Kidney tubule cell (primary cell): ENCODE results near the gene RPP25L.
"Not testable (repeated sequence)": the region's sequence is repeated elsewhere in the genome, so short reads cannot be mapped to it uniquely, and the experiment has no call there.

Source experiments
- DNase-seq: peaks from one replicate; pipeline ENCODE4 v3.0.0-alpha.2; 2018; ENCODE audit warnings: low spot score

The RPP25L gene, protein sequence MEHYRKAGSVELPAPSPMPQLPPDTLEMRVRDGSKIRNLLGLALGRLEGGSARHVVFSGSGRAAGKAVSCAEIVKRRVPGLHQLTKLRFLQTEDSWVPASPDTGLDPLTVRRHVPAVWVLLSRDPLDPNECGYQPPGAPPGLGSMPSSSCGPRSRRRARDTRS

DNA sequence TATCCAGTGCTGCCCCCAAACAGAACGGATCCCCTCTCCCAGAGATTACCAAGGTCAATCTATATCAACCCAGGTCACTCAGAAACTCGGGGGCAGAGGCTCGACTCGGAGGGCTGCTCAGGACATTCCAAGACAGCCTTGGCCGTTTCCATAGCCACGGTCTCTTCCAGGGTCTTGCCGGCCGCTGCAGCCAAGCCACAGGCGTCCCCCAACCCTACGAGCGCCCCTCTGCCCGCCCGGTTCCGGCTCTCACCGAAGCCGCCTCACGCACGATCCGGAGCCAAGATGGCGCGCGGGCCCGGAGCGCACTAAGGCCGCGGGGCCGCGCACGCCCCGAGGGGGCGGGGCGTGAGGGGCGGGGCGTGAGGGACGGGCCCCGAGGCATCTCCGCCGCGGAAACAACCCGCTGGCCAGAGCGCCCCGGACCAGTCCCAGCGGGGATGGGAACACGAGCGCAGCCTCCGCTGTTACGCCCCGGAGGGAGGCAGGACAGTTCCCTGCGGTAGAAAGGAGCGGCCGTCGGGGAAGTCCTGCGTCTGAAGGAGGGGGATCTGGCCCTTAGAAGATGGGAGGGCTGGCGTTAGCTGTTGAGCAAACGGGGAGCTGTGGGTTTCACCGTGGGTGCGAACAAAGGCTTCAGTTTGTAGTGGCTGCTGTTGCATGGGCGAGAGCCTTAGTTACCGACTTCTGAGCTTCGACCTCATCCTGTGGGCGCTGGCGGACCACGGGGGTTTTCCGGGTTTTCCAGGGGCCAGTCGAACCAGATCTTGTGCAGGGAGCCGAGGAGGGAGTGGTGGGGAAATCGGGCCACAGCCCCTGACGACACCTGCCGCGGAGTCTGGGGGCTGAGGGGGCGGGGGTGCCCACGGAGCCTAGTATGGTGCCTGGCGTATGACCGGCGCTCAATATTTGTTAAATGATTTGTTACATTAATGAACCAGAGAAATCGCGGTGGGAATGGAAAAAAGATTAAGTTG lies at the start of gene RPP25L:
TSS of gene RPP25L (minus strand) at position 287 of the 977 bp plus-strand sequence. CDS start 801 bp downstream, outside the sequence.
- DNase-seq, result peak; percentile 86

DNA sequence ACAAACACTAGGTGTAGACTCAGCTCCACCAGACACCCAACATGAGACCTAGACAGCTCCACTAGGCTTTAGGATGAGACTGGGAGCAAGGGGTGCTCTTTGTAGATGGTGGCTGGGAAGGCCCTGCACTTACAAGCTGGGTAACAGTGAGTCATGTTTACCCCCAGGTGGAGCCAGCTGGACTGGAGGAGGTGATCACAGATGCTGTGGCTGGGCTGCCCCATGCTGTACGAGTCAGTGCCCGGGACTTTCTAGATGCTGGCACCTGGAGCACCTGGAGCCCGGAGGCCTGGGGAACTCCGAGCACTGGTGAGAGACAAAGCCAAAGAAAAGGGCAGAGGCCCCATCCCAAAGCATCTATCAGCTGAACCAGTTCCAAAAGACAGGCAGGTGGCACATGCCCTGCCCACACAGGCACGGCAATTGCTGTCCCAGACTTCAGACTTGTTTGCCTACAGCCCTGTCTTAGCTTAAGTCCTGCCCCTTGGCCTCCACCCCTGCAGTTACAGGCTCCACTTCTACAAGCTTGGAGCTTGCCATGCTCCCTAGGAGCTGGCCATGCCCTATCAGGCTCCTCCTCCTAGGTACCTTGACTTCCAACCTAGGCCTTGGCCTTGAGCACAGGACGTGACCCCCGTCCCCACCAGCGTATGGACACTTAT lies 47.8 kb upstream of the RPP25L start:
- DNase-seq, result peak; percentile 86

DNA sequence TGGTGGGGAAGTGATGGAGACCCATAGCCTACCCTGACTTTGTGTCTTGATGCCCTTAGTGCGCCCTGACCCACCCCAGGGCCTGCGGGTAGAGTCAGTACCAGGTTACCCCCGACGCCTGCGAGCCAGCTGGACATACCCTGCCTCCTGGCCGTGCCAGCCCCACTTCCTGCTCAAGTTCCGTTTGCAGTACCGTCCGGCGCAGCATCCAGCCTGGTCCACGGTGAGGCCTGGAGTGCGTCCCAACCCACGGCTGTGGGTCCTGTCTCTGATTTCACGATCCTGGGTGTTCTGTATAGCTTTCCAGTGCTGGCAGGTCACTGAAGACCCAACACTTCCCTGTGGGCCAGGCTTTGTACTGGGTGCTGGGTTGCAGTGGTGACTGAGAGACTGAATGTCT lies 46.6 kb upstream of the RPP25L start:
- DNase-seq, result no peak

DNA sequence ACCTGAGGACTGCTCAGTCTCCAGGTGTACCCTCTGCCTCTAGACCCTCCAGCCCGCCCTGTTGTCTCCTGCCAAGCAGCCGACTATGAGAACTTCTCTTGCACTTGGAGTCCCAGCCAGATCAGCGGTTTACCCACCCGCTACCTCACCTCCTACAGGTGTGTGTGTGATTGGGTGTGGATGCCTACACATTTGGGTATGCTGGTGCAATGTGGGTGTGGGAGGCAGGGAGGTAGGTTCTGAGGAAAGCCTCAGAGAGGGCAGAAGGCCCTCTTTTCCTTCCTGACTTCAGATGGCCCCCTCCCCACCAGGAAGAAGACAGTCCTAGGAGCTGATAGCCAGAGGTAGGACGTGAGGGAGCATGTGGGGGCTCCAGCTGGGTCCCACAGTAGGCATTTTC lies 45.1 kb upstream of the RPP25L start:
- DNase-seq, result no peak

DNA sequence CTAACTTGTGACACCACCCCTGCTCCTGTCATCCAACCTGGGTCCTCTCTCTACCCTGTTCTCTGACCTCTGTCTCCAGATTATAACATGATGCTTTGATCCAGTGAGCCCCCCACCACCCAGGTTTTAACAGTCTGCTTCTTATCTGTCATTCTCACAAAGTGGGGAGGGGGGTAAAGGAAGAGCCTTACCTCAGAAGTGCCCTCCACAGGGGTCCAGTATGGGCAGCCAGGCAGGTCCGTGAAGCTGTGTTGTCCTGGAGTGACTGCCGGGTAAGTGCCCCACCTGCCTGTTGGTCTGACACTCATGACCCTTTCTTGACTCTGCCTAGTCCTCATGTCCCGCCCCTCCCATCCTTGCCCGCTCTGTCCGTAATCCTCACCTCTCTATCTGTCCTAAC lies 43.5 kb upstream of the RPP25L start:
- no peak for DNase-seq

DNA sequence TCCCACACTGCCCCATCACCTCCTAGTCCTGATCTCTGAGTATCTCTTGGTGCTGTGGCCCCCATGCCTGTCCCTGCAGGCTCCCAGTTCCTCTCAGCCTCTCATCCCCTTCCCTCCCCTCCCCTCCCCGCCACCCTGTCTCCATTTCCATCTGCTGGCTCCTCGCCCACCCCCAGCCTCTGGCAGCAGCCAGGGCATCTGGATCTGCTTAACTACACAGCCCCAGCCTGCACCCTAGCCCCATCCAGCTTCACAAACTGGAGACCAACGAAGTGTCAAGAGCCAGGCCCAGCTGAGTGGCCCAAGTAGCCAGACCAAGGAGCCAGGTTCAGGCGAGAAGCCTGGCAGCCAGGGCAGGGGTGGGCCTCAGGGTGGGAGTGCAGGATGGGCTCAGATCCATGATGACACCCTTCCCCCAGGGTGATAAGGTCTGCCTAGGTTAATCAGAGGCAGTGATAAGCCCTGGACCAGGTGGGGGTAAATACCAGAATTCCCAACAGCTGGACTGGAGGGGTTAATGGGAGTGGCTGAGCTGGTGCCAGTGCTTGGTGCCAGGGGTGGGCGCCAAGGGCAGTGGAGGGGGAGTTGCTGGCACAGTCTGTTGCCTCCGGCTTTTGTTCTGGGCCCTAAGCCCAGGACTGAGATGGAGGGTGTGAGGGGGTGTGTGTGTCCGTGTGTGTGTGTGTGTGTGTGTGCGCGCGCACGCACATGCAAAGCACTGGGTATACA lies 42.6 kb upstream of the RPP25L start:
- DNase-seq, result no peak

DNA sequence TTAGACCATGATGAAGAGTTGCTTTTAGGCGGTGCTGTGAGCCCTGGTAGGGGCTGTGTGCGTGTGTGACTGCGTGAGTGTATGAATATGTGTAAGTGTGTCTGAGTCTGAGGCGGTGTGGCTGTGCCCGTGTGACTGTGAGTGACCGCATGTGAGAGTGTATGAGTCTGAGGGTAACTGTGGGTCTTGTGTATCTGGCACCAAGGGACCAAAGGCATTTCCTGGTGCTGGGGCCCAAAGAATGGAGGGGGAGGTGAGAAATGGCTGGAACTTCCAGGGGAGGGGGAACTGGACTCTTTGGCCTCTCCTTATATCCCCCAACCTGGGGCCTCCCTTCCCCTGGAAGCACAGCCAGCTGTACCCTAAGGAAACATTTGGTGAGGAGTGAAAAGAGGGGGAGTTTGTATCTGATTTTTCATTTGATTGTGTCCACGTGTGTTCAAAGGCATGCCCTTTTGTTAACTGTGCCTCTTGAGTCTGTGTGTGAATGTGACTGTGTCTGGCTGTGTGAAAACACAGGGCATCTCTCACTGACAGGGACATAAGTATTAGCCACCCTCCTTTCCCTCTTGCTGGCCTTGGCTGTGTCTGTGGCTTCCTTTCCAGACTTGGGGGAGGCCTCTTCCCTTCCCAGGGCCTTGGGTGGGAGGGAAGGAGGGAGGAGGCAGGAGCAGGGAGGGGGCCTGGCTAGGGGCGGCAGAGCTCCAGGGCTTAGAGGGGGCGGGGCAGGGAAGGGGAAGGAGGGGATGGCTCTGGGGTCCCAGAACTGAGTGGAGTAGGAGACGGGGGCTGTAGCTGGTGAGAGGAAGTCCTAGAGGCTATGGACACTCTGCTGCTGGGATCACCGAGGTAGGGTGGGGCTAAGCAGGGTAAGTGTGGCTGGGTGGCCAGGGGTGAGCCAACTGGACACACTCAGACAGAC lies 41.5 kb upstream of the RPP25L start:
- no peak for DNase-seq

DNA sequence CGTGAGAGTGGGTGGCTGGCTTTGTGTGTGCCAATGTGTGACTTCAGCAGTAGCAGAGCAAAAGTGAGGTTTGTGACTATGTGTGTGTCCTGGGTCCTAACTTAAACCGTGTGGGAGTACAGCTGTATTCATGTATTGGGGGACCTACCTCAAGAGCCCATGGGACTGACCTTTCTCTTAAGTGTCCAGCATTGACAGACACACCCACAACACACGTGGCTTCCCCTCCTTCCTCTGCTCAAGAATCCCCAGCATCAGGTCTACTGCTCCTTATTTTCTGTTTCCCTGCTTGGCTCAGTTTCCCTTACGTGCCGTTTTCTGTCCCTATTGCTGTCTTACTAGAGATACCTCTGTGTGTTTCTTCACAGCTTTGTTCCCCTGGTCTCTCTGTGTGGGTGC lies 40.7 kb upstream of the RPP25L start:
- no peak for DNase-seq

DNA sequence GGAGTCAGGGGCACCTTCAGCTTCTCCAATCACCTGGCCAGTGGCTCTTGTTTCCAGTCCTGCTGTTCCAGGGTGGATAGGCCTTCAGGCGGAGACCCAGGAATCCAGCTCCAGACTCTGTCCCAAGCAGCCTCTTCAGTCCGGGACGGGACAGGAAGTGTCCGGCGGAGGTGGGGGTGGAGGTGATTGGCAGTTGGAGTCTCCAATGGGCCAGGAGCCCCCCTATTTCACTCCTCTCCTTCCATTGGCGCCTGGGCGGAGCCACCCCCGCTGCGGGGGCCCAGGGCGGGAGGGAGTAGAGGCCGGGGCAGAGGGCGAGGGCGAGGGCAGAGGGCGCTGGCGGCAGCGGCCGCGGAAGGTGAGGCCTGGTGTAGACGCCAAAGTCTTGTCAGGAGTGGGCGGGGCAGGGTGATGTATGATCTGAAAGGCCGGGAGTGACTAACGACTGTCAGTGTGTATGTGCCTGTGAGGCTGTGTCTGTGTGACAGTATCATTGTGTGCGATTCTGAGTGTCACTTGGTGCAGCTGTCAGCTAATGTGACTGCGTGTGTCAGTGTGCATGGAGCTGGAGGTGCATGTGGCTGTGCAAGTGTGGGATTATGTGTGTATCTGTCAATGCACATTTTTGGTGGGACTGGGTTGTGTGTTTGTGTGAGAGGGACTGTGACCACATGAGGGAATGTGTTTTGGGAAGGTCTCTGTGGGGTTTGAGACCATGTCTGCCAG lies 40.1 kb upstream of the RPP25L start, which contains the start of gene IL11RA:
TSS of gene IL11RA (plus strand) at position 310 of the 726 bp plus-strand sequence. CDS start 3,033 bp downstream, outside the sequence.
- DNase-seq, result peak; percentile 89

DNA sequence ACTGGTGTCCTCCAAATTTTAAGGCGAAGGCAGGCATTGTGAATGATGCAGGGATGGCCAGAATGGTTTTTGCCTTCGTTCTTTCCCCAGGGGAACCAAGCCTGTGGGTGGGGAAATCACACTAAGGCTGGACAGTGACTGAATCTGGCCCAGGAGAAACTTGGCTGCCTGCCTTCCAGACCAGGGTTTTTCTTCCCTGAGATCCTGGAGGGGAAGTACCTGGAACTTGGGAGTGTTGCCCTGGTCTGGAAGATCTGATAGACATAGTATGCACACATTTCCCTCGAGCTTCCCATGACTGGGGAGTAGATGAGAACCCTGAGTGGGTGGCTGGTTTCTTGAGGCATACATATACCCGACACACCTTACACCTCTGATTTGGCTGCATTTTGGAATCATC lies 39.4 kb upstream of the RPP25L start:
- DNase-seq, result peak; percentile 53

DNA sequence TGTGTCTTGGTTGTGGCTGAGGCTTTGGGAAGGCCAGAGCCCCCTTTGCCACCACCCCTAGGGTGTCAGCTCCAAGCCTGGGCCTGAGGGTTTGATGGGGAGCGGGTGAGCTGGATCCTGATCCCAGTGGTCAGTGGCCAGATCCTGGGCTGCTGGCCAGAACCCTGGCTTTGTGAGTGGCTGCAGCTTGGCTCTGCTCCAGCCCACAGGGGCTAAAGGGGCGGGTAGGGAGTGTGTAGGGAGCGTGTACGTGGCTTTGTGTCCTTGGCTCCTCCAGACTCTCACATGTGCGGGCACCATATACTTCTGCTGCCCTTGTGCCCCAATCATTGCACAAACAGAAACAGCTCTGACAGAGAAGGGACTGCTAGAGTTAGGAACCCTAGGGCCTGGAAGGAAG lies 38.9 kb upstream of the RPP25L start:
- no peak for DNase-seq

DNA sequence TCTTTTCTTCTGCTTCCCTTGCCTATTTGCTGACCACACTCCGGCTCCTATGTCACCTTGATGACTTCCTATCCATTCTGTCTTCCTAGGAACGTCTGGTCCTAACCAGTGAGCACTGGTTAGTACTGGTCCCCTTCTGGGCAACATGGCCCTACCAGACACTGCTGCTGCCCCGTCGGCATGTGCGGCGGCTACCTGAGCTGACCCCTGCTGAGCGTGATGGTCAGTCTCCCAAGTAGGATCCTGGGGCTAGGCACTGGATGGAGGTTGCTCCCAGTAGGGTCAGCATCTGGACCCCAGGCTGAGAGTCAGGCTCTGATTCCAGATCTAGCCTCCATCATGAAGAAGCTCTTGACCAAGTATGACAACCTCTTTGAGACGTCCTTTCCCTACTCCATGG lies 36.8 kb upstream of the RPP25L start:
- no peak for DNase-seq

DNA sequence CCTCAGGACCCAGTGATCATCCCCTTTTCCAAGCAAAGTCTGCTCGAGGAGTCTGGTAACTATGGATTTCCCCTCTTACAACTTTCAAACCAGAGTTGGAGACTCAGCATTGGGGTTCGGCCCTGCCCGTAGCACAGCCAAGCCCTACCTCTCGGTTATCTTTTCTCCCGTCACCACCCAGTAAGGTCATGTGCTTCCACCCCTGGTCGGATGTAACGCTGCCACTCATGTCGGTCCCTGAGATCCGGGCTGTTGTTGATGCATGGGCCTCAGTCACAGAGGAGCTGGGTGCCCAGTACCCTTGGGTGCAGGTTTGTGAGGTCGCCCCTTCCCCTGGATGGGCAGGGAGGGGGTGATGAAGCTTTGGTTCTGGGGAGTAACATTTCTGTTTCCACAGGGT lies 35.8 kb upstream of the RPP25L start:
- no peak for DNase-seq

DNA sequence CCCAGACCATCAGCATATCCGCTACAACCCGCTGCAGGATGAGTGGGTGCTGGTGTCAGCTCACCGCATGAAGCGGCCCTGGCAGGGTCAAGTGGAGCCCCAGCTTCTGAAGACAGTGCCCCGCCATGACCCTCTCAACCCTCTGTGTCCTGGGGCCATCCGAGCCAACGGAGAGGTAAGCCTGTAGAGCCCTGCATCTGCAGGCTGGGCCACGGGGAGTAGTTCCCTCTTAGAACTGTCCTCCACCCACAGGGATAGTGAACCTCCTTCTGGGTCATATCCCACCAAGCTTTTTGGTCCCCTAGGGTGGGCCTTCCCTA lies 35.1 kb upstream of the RPP25L start:
- no peak for DNase-seq

DNA sequence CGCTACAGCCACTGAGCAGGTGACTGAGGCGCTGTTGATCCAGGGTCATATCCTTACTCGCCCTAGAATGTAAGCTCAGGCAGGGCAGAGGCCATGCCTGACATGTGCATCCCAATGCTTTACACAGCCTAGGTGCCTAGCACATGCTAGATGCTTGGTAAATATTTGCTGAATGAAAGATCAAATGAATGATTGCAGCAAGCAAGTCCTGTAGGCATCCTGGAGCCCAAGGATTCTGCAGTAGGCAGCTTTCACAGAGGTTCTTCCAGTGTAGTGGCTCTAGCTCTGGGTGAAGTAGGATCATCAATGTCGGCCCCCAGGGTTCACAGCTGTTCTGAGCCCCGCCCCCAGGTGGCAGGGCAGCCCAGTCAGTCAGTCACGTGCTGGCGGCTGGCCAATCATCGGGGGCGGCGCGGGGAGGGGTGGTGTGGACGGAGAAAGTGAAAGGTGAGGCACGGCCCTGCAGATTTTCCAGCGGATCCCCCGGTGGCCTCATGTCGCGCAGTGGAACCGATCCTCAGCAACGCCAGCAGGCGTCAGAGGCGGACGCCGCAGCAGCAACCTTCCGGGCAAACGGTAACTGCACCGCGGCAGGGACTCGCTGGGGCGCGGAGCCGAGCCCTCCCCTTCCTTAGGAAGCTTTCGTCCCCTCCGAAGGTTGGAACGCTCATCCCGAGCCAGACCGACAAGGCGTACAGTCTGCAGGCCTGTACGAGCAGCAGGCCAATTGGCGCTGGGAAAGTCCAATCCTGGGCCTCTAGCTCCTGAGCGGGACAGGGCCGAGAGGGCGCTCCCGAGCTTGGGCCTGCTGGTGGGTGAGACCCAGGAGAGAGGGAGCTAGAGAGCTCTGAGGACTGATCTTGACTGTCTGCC lies 34.5 kb upstream of the RPP25L start, which contains the start of gene GALT:
TSS of gene GALT (plus strand) at position 465 of the 873 bp plus-strand sequence. CDS start at position 495, 30 bp downstream.
- DNase-seq, result peak; percentile 91

DNA sequence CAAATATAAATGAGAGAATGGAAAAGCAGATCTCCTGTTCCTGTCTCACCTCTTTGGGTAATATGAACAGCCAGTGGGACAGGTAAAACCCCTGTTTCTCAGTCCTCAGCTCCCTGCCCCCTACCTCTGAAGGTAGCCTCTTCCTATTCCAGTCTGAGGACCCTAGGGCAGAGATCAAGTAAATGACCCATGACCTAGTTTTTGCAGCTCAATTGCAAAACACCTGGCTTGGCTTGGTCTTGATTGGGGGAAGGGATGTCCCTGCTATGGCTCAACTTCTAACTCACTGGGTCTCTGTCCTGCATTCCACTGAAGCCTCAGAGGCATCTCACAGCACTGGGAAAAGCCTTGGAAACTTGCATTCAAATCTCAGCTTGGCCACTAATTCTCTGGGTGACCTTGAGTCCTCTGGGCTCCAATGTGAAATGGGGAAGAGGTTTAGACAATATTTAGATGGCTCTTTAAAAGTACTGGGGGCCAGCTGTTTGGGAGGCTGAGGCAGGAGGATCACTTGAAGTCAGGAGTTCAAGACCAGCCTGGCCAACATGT lies 32.9 kb upstream of the RPP25L start:
- DNase-seq, result no peak

DNA sequence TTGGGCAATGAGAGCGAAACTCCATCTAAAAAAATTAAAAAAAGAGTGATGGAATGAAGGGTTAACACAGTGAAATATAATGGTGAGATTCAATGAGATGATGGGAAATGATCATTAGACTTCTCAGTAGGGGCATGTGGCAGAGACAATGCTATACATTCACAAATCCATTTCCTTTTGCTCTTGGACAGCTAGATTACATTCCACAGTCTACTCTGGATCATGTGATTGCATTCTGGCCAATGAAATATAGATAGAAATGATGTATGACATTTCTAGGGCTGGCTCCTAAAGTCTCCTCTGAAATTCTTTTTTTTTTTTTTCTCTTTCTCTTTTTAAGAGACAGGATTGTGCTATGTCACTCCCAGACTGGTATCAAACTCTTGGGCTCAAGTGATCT lies 30.8 kb upstream of the RPP25L start:
- DNase-seq, result no peak

DNA sequence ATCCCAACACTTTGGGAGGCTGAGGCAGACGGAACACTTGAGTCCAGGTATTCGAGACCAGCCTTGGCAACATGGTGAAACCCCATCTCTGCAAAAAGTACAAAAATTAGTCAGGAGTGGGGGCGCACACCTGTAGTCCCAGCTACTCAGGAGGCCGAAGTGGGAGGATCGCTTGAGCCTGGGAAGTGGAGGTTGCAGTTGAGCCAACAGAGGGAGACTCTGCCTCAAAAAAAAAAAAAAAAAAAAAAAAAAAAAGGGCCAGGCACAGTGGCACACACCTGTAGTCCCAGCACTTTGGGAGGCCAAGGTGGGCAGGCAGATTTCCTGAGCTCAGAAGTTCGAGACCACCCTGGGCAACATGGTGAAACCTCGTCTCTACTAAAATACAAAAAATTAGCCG lies 27.4 kb upstream of the RPP25L start:
- not testable (repeated sequence) for DNase-seq

DNA sequence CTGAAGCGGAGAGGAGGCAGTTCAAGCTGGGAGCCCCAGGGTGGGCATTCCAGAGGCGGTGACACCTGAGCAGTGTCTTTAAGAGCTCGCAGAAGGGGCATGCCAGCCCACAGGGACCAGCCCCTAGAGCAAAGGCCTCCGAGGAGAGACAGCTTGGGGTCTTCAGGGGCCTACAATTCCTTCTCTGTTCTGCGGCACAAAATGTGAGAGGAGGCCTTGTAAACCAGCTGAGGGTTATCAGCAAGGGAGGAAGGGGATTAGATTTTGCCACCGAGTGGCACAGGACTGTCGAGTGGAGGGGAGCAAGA lies 26.2 kb upstream of the RPP25L start:
- no peak for DNase-seq
